Fibroblast of lung (primary cell): ENCODE results near the gene RUNX1. TPM values are rescaled to one million over a fixed set of nuclear protein-coding genes. Genes with fewer than 3 reads are reported as not detected.

Experiments used
- DNase-seq, 2 donors: peaks; one replicate each; pipeline versions ENCODE4 v3.0.0 to v3.0.0-alpha.2; 2010; ENCODE audit warnings: low read depth in 2 of 2
- H2AFZ ChIP-seq: 2 replicates; pipeline ENCODE4 v1.5.1; 2012; ENCODE audit warnings: low read length, control low read depth, inconsistent platforms
- H3K27ac ChIP-seq: 2 replicates; pipeline ENCODE4 v1.5.1; 2011; ENCODE audit warnings: low read length, control low read depth; ENCODE audit not compliant: insufficient read depth
- H3K27me3 ChIP-seq: 2 replicates; pipeline ENCODE4 v1.5.1; 2011; ENCODE audit warnings: mild to moderate bottlenecking, low read length; ENCODE audit not compliant: control insufficient read depth, insufficient read depth
- H3K36me3 ChIP-seq: 2 replicates; pipeline ENCODE4 v1.5.1; 2011; ENCODE audit warnings: low read length; ENCODE audit not compliant: control insufficient read depth, insufficient read depth
- H3K4me1 ChIP-seq: 2 replicates; pipeline ENCODE4 v1.5.1; 2011; ENCODE audit warnings: low read length; ENCODE audit not compliant: control insufficient read depth, insufficient read depth; ENCODE audit errors: extremely low read depth
- H3K4me2 ChIP-seq: 2 replicates; pipeline ENCODE4 v1.5.1; 2011; ENCODE audit warnings: low read length, control low read depth; ENCODE audit not compliant: insufficient read depth; ENCODE audit errors: extremely low read depth
- H3K4me3 ChIP-seq, 4 experiments: fragments of 200-600 bp in 1 of 4; sonication (generic) in 1 of 4; replicated peaks in 1 of 4; 2 replicates each; pipeline ENCODE4 v1.5.1; 2011 to 2016; ENCODE audit warnings: low read length in 4 of 4, low read depth in 3 of 4, mild to moderate bottlenecking in 3 of 4, control low read depth in 2 of 4, inconsistent platforms in 1 of 4, mixed read lengths in 1 of 4; ENCODE audit not compliant: insufficient read depth in 1 of 4; ENCODE audit errors: control extremely low read depth in 1 of 4
- H3K79me2 ChIP-seq: 2 replicates; pipeline ENCODE4 v1.5.1; 2012; ENCODE audit warnings: mild to moderate bottlenecking, low read length, inconsistent platforms; ENCODE audit not compliant: control insufficient read depth, insufficient read depth
- H3K9ac ChIP-seq: 2 replicates; pipeline ENCODE4 v1.5.1; 2011; ENCODE audit warnings: mild to moderate bottlenecking, low read length, control low read depth; ENCODE audit not compliant: insufficient read depth
- H3K9me3 ChIP-seq: 2 replicates; pipeline ENCODE4 v1.5.1; 2012; ENCODE audit warnings: low read depth, low read length; ENCODE audit not compliant: control insufficient read depth, insufficient read depth
- H4K20me1 ChIP-seq: 2 replicates; pipeline ENCODE4 v1.5.1; 2011; ENCODE audit warnings: low read length; ENCODE audit not compliant: control insufficient read depth, insufficient read depth; ENCODE audit errors: extremely low read depth
- CTCF ChIP-seq, 2 donors: IDR thresholded peaks in 1 of 2; conservative IDR thresholded peaks in 1 of 2; 1 replicate in 1 of 2; 2 replicates in 1 of 2; pipeline ENCODE4 v1.5.1; 2011 to 2012; ENCODE audit warnings: low read length in 2 of 2, control low read depth in 1 of 2, inconsistent platforms in 1 of 2, low read depth in 1 of 2, mild to moderate bottlenecking in 1 of 2
- EZH2 ChIP-seq: IDR thresholded peaks from 2 replicates; pipeline ENCODE4 v1.5.1; 2012; ENCODE audit warnings: low read length, control low read depth, mild to moderate bottlenecking; ENCODE audit errors: missing control alignments
- polyA plus RNA-seq, 2 donors: library from polyadenylated mRNA; depleted of rRNA in 1 of 2; stranded (reverse) in 1 of 2; unstranded in 1 of 2; fragments of >200 nt; gene quantifications; 2 replicates each; pipeline ENCODE4 v1.2.1, GENCODE V29; 2011 to 2012; ENCODE audit warnings: missing spikeins in 1 of 2
- total RNA-seq: library from RNA; depleted of rRNA; stranded (reverse); fragments of >200 nt; gene quantifications from 2 replicates; pipeline ENCODE4 v1.2.1, GENCODE V29; 2014

Gene RUNX1
- total and polyA plus RNA-seq, 2 donors (not counting 1 experiment from before 2014, with no cell fraction given): 23.1 to 41.6 TPM

GRCh38 chr21:35019631-35020032 is 29.5 kb downstream of the RUNX1 start:
- Histone ChIP-seq H3K27me3 (no peaks in the 10 kb centered on the region), H2AFZ (no peak overlapping the region), H3K4me1 (no peaks in the 10 kb centered on the region), H3K79me2 (no peaks in the 10 kb centered on the region), H3K9me3 (no peaks in the 10 kb centered on the region), H3K9ac (no peak overlapping the region), H3K27ac (no peak overlapping the region), H3K4me3 (no peak overlapping the region), H3K4me2 (no peak overlapping the region), H4K20me1 (no peaks in the 10 kb centered on the region), H3K36me3 (no peaks in the 10 kb centered on the region)
- no peak for DNase-seq
- TF ChIP-seq EZH2 (no peak), CTCF (conservative IDR thresholded peaks at IDR 0.05 in 1 of 2, IDR thresholded peaks at IDR 0.05 in 1 of 2; ENCODE audit: low read depth in 1 of 2, low read length in 2 of 2) (no peak)

GRCh38 chr21:35017256-35017655 is 31.8 kb downstream of the RUNX1 start:
- H3K36me3 ChIP-seq: no peaks in the 10 kb centered on the region
- H4K20me1 ChIP-seq: no peaks in the 10 kb centered on the region
- no peak overlapping the region for H3K9ac ChIP-seq
- H3K4me1 ChIP-seq: no peaks in the 10 kb centered on the region
- no peak overlapping the region for H3K4me2 ChIP-seq
- H3K27me3 ChIP-seq: no peaks in the 10 kb centered on the region
- H3K27ac ChIP-seq: no peak overlapping the region
- H3K4me3 ChIP-seq: no peak overlapping the region
- H3K79me2 ChIP-seq: no peaks in the 10 kb centered on the region
- no peak overlapping the region for H2AFZ ChIP-seq
- TF ChIP-seq EZH2 (no peak), CTCF (conservative IDR thresholded peaks at IDR 0.05 in 1 of 2, IDR thresholded peaks at IDR 0.05 in 1 of 2; ENCODE audit: low read depth in 1 of 2, low read length in 2 of 2) (no peak)
- DNase-seq: no peak
- H3K9me3 ChIP-seq: no peaks in the 10 kb centered on the region

- Histone ChIP-seq H3K36me3 (no peaks in the 10 kb centered on the region), H4K20me1 (no peaks in the 10 kb centered on the region), H3K4me1 (no peaks in the 10 kb centered on the region), H3K4me2 (no peak overlapping the region), H3K9me3 (no peaks in the 10 kb centered on the region), H3K9ac (no peak overlapping the region), H3K27ac (no peak overlapping the region), H3K79me2 (no peaks in the 10 kb centered on the region), H3K4me3 (no peak overlapping the region), H2AFZ (no peak overlapping the region), H3K27me3 (no peaks in the 10 kb centered on the region)
- no peak for DNase-seq
- no peak for TF ChIP-seq CTCF (conservative IDR thresholded peaks at IDR 0.05 in 1 of 2, IDR thresholded peaks at IDR 0.05 in 1 of 2; ENCODE audit: low read depth in 1 of 2, low read length in 2 of 2)
- TF ChIP-seq EZH2: no peak
Observed at GRCh38 chr21:35016517-35017188, 32.4 kb downstream of the RUNX1 start.
